HG03342 (cell line): ENCODE results near the gene NFATC4.
"Not testable (repeated sequence)": the region's sequence is repeated elsewhere in the genome, so short reads cannot be mapped to it uniquely, and the experiment has no call there.

Source experiments
- ATAC-seq: cut with Tn5 transposase; IDR thresholded peaks from one replicate; pipeline ENCODE4 v1.9.1; 2021; ENCODE audit warnings: mild to moderate bottlenecking, moderate library complexity; ENCODE audit not compliant: unreplicated experiment

The NFATC4 gene

GRCh38 chr14:24387009-24387345 is 19.0 kb downstream of the NFATC4 start:
- ATAC-seq = no peak

- ATAC-seq = not testable (repeated sequence)
Observed at GRCh38 chr14:24387579-24387978, 19.6 kb downstream of the NFATC4 start.

- ATAC-seq = no peak
Observed at GRCh38 chr14:24388474-24389179, 20.6 kb downstream of the NFATC4 start.

- no peak for ATAC-seq
Observed at GRCh38 chr14:24389226-24389848, 21.4 kb downstream of the NFATC4 start.

GRCh38 chr14:24390701-24391468 is 22.9 kb downstream of the NFATC4 start:
- ATAC-seq = no peak

- ATAC-seq = no peak
Observed at GRCh38 chr14:24392325-24393091, 24.5 kb downstream of the NFATC4 start.

- ATAC-seq = no peak
Observed at GRCh38 chr14:24394275-24394674, 26.3 kb downstream of the NFATC4 start.

GRCh38 chr14:24395609-24396582 is 27.9 kb downstream of the NFATC4 start:
- ATAC-seq = no peak

- no peak for ATAC-seq
Observed at GRCh38 chr14:24397639-24398292, 29.8 kb downstream of the NFATC4 start.

GRCh38 chr14:24398293-24398652 is 30.3 kb downstream of the NFATC4 start:
- ATAC-seq = no peak

GRCh38 chr14:24398653-24399446 is 30.9 kb downstream of the NFATC4 start, which contains the start of gene NYNRIN:
NYNRIN (plus strand) TSS chr14:24399003; CDS start chr14:24399247, 244 bp downstream.
- no peak for ATAC-seq

- ATAC-seq = no peak
Observed at GRCh38 chr14:24399447-24399822, 31.5 kb downstream of the NFATC4 start.

GRCh38 chr14:24399999-24400718 is 32.2 kb downstream of the NFATC4 start:
- ATAC-seq = no peak

- ATAC-seq = no peak
Observed at GRCh38 chr14:24401810-24402702, 34.1 kb downstream of the NFATC4 start.

- ATAC-seq = no peak
Observed at GRCh38 chr14:24403294-24403998, 35.5 kb downstream of the NFATC4 start.

GRCh38 chr14:24404814-24405213 is 36.8 kb downstream of the NFATC4 start:
- ATAC-seq = no peak

GRCh38 chr14:24406416-24406815 is 38.4 kb downstream of the NFATC4 start:
- ATAC-seq = no peak
